Body of pancreas (tissue), 4 donors: ENCODE measurements around the gene SKI. TPM values are rescaled to one million over a fixed set of nuclear protein-coding genes. Genes with fewer than 3 reads are reported as not detected.
A peak's percentile ranks its signal among the peaks of the same experiment; 100 is the strongest.

Experiments used
- ATAC-seq: fragments of 150-250 bp; one replicate; pipeline ENCODE4 v1.9.1; 2016
- DNase-seq, 4 donors: peaks; one replicate each; pipeline ENCODE4 v3.0.0-alpha.2; 2019
- H3K27ac ChIP-seq, 4 donors: fragments of 200-600 bp; sonication (generic); 1 replicate in 3 of 4; 2 replicates in 1 of 4; pipeline versions ENCODE4 v1.5.1 to v1.6.1; 2016 to 2019; ENCODE audit warnings: mild to moderate bottlenecking in 1 of 4, mixed read lengths in 1 of 4, moderate library complexity in 1 of 4
- H3K27me3 ChIP-seq, 2 donors: fragments of 200-600 bp; sonication (generic); one replicate each; pipeline ENCODE4 v1.6.0; 2016; ENCODE audit warnings: mild to moderate bottlenecking in 1 of 2
- H3K36me3 ChIP-seq, 2 donors: fragments of 200-600 bp; sonication (generic); replicated peaks in 1 of 2; 2 replicates each; pipeline ENCODE4 v1.5.1; 2016; ENCODE audit warnings: low read depth in 2 of 2; ENCODE audit not compliant: insufficient read depth in 1 of 2
- H3K4me1 ChIP-seq: fragments of 200-600 bp; sonication (generic); one replicate; pipeline ENCODE4 v1.6.0; 2016
- H3K4me3 ChIP-seq, 2 donors: fragments of 200-600 bp; sonication (generic); 1 replicate in 1 of 2; 2 replicates in 1 of 2; pipeline ENCODE4 v1.5.1; 2016 to 2019
- H3K9me3 ChIP-seq, 3 donors: fragments of 200-600 bp; sonication (generic); 1 replicate in 2 of 3; 2 replicates in 1 of 3; pipeline ENCODE4 v1.5.1; 2016
- POLR2A ChIP-seq, 3 donors: fragments of 450-650 bp; IDR thresholded peaks; one replicate each; pipeline ENCODE4 v1.6.1; 2016; ENCODE audit warnings: antibody characterized with exemption in 3 of 3, mild to moderate bottlenecking in 2 of 3
- WGBS, 2 donors: methylation state at CpG; one replicate each; pipeline ENCODE4 v1.1.5; 2017; 5-methylcytosine and 5-hydroxymethylcytosine counted together
- intact Hi-C: fragments of 100-400 bp; cut with DNase I; formaldehyde crosslinking; loops from one replicate; pipeline ENCODE4 v1.15.1; 2023
- total RNA-seq, 2 donors: library from RNA; depleted of rRNA; stranded (reverse); fragments of >200 nt; gene quantifications; one replicate each; pipeline ENCODE4 v1.1.0, GENCODE V29; 2016
- TF ChIP-seq, protein P1 (sequence below), 7 experiments: fragments of 450-650 bp in 4 of 7; fragments of 200-600 bp in 3 of 7; sonication (generic) in 3 of 7; IDR thresholded peaks; one replicate each; pipeline ENCODE4 v1.5.1; 2016 to 2019; ENCODE audit warnings: antibody characterized with exemption in 7 of 7

SKI gene
- total RNA-seq, 2 donors from 2014 or later = 15.8 to 33.0 TPM

- H3K27ac ChIP-seq = peak overlapping the region in 3 of 4 donors; percentile 16 to 77 (median 66)
- no peaks in the 10 kb centered on the region for H3K9me3 ChIP-seq
- 88 to 100% methylated on average over 3 to 16 of the region's 17 CpGs for WGBS, 2 donors
- peaks cover 7 to 12% of the 10 kb centered on the region in 2 donors for H3K36me3 ChIP-seq
- H3K4me1 ChIP-seq = peaks cover 15% of the 10 kb centered on the region
- no peak for DNase-seq
- ATAC-seq = no peak
- TF ChIP-seq POLR2A (IDR thresholded peaks at IDR 0.05) = no peak
- TF ChIP-seq, protein P1, sequence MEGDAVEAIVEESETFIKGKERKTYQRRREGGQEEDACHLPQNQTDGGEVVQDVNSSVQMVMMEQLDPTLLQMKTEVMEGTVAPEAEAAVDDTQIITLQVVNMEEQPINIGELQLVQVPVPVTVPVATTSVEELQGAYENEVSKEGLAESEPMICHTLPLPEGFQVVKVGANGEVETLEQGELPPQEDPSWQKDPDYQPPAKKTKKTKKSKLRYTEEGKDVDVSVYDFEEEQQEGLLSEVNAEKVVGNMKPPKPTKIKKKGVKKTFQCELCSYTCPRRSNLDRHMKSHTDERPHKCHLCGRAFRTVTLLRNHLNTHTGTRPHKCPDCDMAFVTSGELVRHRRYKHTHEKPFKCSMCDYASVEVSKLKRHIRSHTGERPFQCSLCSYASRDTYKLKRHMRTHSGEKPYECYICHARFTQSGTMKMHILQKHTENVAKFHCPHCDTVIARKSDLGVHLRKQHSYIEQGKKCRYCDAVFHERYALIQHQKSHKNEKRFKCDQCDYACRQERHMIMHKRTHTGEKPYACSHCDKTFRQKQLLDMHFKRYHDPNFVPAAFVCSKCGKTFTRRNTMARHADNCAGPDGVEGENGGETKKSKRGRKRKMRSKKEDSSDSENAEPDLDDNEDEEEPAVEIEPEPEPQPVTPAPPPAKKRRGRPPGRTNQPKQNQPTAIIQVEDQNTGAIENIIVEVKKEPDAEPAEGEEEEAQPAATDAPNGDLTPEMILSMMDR (IDR thresholded peaks at IDR 0.05) = no peak
- H3K4me3 ChIP-seq = no peak overlapping the region
- no peaks in the 10 kb centered on the region for H3K27me3 ChIP-seq
- intact Hi-C loops = no loop called here
These were observed 73.6 kb downstream of the SKI start for GRCh38 chr1:2301607-2302291.

GRCh38 chr1:2302292-2302925 lies 74.3 kb downstream of the SKI start:
- H3K27ac ChIP-seq = no peak overlapping the region
- intact Hi-C loops = no loop called here

DNA sequence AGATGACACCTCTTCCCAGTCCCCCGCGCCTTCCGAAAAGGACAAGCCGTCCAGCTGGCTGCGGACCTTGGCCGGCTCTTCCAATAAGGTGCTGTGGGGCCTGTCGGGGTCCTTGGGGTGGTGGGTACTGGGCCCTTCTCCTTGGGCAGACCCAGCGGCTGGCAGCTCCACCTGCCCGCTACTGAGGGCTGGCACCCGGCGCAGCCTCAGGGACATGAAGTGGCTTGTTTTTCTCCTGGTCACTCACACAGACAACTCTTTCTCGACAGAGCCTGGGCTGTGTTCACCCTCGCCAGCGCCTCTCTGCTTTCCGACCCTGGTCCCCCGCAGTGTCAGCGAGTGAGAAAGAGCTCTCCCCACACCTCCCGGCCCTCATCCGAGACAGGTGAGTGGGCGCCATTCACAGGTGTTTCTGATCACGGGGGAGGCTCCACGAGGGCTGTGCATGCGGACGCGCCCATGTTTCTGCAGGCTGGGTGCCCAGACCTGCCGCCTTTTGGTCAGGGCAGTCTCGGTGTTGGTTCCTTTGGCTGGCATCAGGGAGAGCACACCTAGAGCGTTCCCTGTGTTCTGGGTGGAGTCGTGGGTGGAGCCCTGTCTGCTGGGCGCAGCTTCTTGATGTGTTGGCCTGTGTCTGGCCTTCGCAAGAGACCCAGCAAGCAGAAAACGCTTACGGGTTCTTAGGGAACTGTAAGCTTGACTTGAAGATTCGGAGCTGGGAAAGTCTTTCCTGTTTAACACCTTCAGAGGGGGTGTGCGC lies 75.1 kb downstream of the SKI start:
- DNase-seq = no peak
- ATAC-seq = no peak
- intact Hi-C loops = no loop called here
- TF ChIP-seq POLR2A (IDR thresholded peaks at IDR 0.05) = no peak
- TF ChIP-seq, protein P1 (IDR thresholded peaks at IDR 0.05) = no peak
- Histone ChIP-seq H3K9me3 (no peaks in the 10 kb centered on the region), H3K27me3 (no peaks in the 10 kb centered on the region), H3K4me3 (no peak overlapping the region), H3K27ac (no peak overlapping the region), H3K36me3 (peaks cover 11 to 22% of the 10 kb centered on the region in 2 donors), H3K4me1 (peaks cover 15% of the 10 kb centered on the region)
- 88 to 89% methylated on average over 32 to 35 of the region's 35 CpGs for WGBS, 2 donors

More at GRCh38 chr1:2302292-2302925, 74.3 kb downstream of the SKI start:
- Histone ChIP-seq H3K9me3 (no peaks in the 10 kb centered on the region), H3K36me3 (peaks cover 7 to 17% of the 10 kb centered on the region in 2 donors), H3K4me1 (peaks cover 15% of the 10 kb centered on the region), H3K4me3 (no peak overlapping the region), H3K27me3 (no peaks in the 10 kb centered on the region)
- no peak for ATAC-seq
- 84 to 90% methylated on average over 11 to 24 of the region's 24 CpGs for WGBS, 2 donors
- no peak for DNase-seq
- no peak for TF ChIP-seq POLR2A (IDR thresholded peaks at IDR 0.05)
- TF ChIP-seq, protein P1 (IDR thresholded peaks at IDR 0.05) = no peak

- Histone ChIP-seq H3K9me3 (no peaks in the 10 kb centered on the region), H3K27ac (no peak overlapping the region), H3K4me3 (no peak overlapping the region), H3K27me3 (no peaks in the 10 kb centered on the region), H3K36me3 (peaks cover 11 to 24% of the 10 kb centered on the region in 2 donors), H3K4me1 (peaks cover 15% of the 10 kb centered on the region)
- ATAC-seq (no peak), DNase-seq (no peak)
- TF ChIP-seq POLR2A (IDR thresholded peaks at IDR 0.05) = no peak
- TF ChIP-seq, protein P1 (IDR thresholded peaks at IDR 0.05) = no peak
- intact Hi-C loops = no loop called here
- 91 to 95% methylated on average over 17 to 25 of the region's 26 CpGs for WGBS, 2 donors
These were observed 75.7 kb downstream of the SKI start for GRCh38 chr1:2303781-2304180.
